ENCODE results near the gene ERAP2. TPM values are rescaled to one million over a fixed set of nuclear protein-coding genes. Genes with fewer than 3 reads are reported as not detected.

ERAP2 gene
- polyA plus RNA-seq (35.2 to 41.0 TPM (median 37.0 TPM) in 3 replicates), polyA minus RNA-seq (29.1 to 46.4 TPM (median 42.3 TPM) in 3 replicates)
- 1.3 TPM for polyA plus RNA-seq (2011; ENCODE audit: low read depth)
- polyA plus RNA-seq (2011; cell fraction: cytosol; rRNA removed) = 5.7 and 13.4 TPM in 2 replicates
- polyA plus RNA-seq (2011; cell fraction: nucleus; rRNA removed) = 36.1 and 38.6 TPM in 2 replicates
- 2.4 and 18.6 TPM in 2 replicates for polyA plus RNA-seq (2012; ENCODE audit: low replicate concordance)
- polyA minus RNA-seq (2011; cell fraction: cytosol; rRNA and poly(A)+ RNA removed) = 15.2 TPM
- 46.4 and 102 TPM in 2 replicates for polyA minus RNA-seq (2011; cell fraction: nucleus; rRNA and poly(A)+ RNA removed)

GRCh38 chr5:96876292-96876850 is at the start of gene ERAP2:
Gene ERAP2, plus strand, starts transcription at chr5:96876500. Its CDS starts 3,186 bp downstream, at chr5:96879686.
- Histone ChIP-seq H3K27me3 (ENCODE audit: control insufficient read depth, extremely low read depth, insufficient read depth, low read length) (no peaks in the 10 kb centered on the region), H4K20me1 (ENCODE audit: control insufficient read depth, extremely low read depth, insufficient read depth, low read length) (no peaks in the 10 kb centered on the region), H3K36me3 (ENCODE audit: control insufficient read depth in 2 of 2, extremely low read depth in 1 of 2, insufficient read depth in 2 of 2, low read length in 2 of 2) (no peaks in the 10 kb centered on the region), H3K9me1 (ENCODE audit: control insufficient read depth, extremely low read depth, insufficient read depth, low read length) (no peaks in the 10 kb centered on the region), H3K4me2 (ENCODE audit: control insufficient read depth, extremely low read depth, insufficient read depth, low read depth, low read length) (peak within 1 kb of the TSS; percentile 98), H3K9ac (ENCODE audit: control insufficient read depth, extremely low read depth, insufficient read depth, low read length) (peak within 1 kb of the TSS; percentile 80), H3K79me2 (ENCODE audit: control insufficient read depth, insufficient read depth, low read length) (no peaks in the 10 kb centered on the region), H3K4me3 (ENCODE audit: control insufficient read depth in 2 of 3, extremely low read depth in 1 of 3, insufficient read depth in 2 of 3, low read depth in 1 of 3, low read length in 3 of 3) (peak within 1 kb of the TSS; percentile 42 to 91 (median 88)), H3K4me1 (ENCODE audit: control insufficient read depth, extremely low read depth, insufficient read depth, low read length) (peaks cover 24% of the 10 kb centered on the region), H3K27ac (ENCODE audit: control insufficient read depth, insufficient read depth, low read length) (peak within 1 kb of the TSS; percentile 86), H3K9me3 (ENCODE audit: control insufficient read depth, low read depth, low read length) (no peaks in the 10 kb centered on the region), H2AFZ (ENCODE audit: control insufficient read depth, low read length) (peak within 1 kb of the TSS; percentile 94)
- FAIRE-seq (peak; percentile 9), DNase-seq (ENCODE audit: low read depth, low spot score) (no peak)
- TF ChIP-seq EZH2 (IDR thresholded peaks at IDR 0.05; ENCODE audit: low read length) = no peak
- TF ChIP-seq CTCF (optimal IDR thresholded peaks at IDR 0.05 in 1 of 3, IDR thresholded peaks at IDR 0.05 in 1 of 3, conservative IDR thresholded peaks at IDR 0.05 in 1 of 3; ENCODE audit: extremely low read depth in 1 of 3, insufficient read depth in 2 of 3, low read length in 3 of 3) = no peak
- dilution Hi-C loops (cut with MboI; ENCODE audit: extremely low pct_ligation_motif_present, low sequenced_read_pairs) = no loop called here

GRCh38 chr5:96829297-96829696 is 47.0 kb upstream of the ERAP2 start:
- no peak for TF ChIP-seq EZH2 (IDR thresholded peaks at IDR 0.05; ENCODE audit: low read length)
- TF ChIP-seq CTCF (optimal IDR thresholded peaks at IDR 0.05 in 1 of 3, IDR thresholded peaks at IDR 0.05 in 1 of 3, conservative IDR thresholded peaks at IDR 0.05 in 1 of 3; ENCODE audit: extremely low read depth in 1 of 3, insufficient read depth in 2 of 3, low read length in 3 of 3) = no peak
- no peaks in the 10 kb centered on the region for H3K9me3 ChIP-seq (ENCODE audit: control insufficient read depth, low read depth, low read length)
- FAIRE-seq (no peak), DNase-seq (ENCODE audit: low read depth, low spot score) (no peak)
- H3K9me1 ChIP-seq (ENCODE audit: control insufficient read depth, extremely low read depth, insufficient read depth, low read length) = no peaks in the 10 kb centered on the region
- no peak overlapping the region for H3K4me3 ChIP-seq (ENCODE audit: control insufficient read depth in 2 of 3, extremely low read depth in 1 of 3, insufficient read depth in 2 of 3, low read depth in 1 of 3, low read length in 3 of 3)
- H3K79me2 ChIP-seq (ENCODE audit: control insufficient read depth, insufficient read depth, low read length) = no peaks in the 10 kb centered on the region
- H3K27me3 ChIP-seq (ENCODE audit: control insufficient read depth, extremely low read depth, insufficient read depth, low read length) = no peaks in the 10 kb centered on the region
- no peaks in the 10 kb centered on the region for H3K36me3 ChIP-seq (ENCODE audit: control insufficient read depth in 2 of 2, extremely low read depth in 1 of 2, insufficient read depth in 2 of 2, low read length in 2 of 2)
- H4K20me1 ChIP-seq (ENCODE audit: control insufficient read depth, extremely low read depth, insufficient read depth, low read length) = no peaks in the 10 kb centered on the region
- no peak overlapping the region for H3K9ac ChIP-seq (ENCODE audit: control insufficient read depth, extremely low read depth, insufficient read depth, low read length)
- peaks cover 3% of the 10 kb centered on the region for H3K4me1 ChIP-seq (ENCODE audit: control insufficient read depth, extremely low read depth, insufficient read depth, low read length)
- H2AFZ ChIP-seq (ENCODE audit: control insufficient read depth, low read length) = no peak overlapping the region
- H3K4me2 ChIP-seq (ENCODE audit: control insufficient read depth, extremely low read depth, insufficient read depth, low read depth, low read length) = no peak overlapping the region
- dilution Hi-C loops (cut with MboI; ENCODE audit: extremely low pct_ligation_motif_present, low sequenced_read_pairs) = no loop called here
- H3K27ac ChIP-seq (ENCODE audit: control insufficient read depth, insufficient read depth, low read length) = no peak overlapping the region
